Naive thymus-derived CD8-positive, alpha-beta T cell (primary cell): ENCODE results near the gene ASB8. TPM values are rescaled to one million over a fixed set of nuclear protein-coding genes. Genes with fewer than 3 reads are reported as not detected.
"Not testable (repeated sequence)": the region's sequence is repeated elsewhere in the genome, so short reads cannot be mapped to it uniquely, and the experiment has no call there.

Experiments
- ATAC-seq, 2 donors: fragments of 150-1000 bp; cut with Tn5 transposase in 1 of 2; sonication (Bioruptor Pico), chemical (Tn5 transposase) in 1 of 2; 1 replicate in 1 of 2; 2 replicates in 1 of 2; pipeline ENCODE4 v1.10.0; 2021; ENCODE audit warnings: mild to moderate bottlenecking in 2 of 2, moderate library complexity in 2 of 2
- POLR2A ChIA-PET: fragments of 350-600 bp; sonication (Branson Sonifier 250); formaldehyde crosslinking; loops from one replicate; lab custom pipeline; 2021; ENCODE audit warnings: antibody characterized with exemption; lab: Charles Lee
- DNase-seq, 10 donors: peaks; one replicate each; pipeline versions ENCODE4 v3.0.0 to v3.0.0-alpha.2; 2020 to 2022
- H3K27ac Mint-ChIP-seq, 10 donors: one replicate each; pipeline ENCODE4 v1.8.0; 2020 to 2022; ENCODE audit warnings: mild to moderate bottlenecking in 10 of 10, mixed read lengths in 10 of 10, moderate library complexity in 4 of 10, inconsistent platforms in 1 of 10
- H3K27me3 Mint-ChIP-seq, 5 donors: one replicate each; pipeline ENCODE4 v1.8.0; 2021 to 2022; ENCODE audit warnings: mixed read lengths in 5 of 5
- H3K36me3 Mint-ChIP-seq, 3 donors: one replicate each; pipeline ENCODE4 v1.8.0; 2020 to 2022; ENCODE audit warnings: mixed read lengths in 3 of 3, mild to moderate bottlenecking in 2 of 3, inconsistent platforms in 1 of 3
- H3K4me1 Mint-ChIP-seq, 4 donors: one replicate each; pipeline ENCODE4 v1.8.0; 2021 to 2022; ENCODE audit warnings: mixed read lengths in 4 of 4
- H3K4me3 Mint-ChIP-seq, 10 donors: one replicate each; pipeline ENCODE4 v1.8.0; 2020 to 2022; ENCODE audit warnings: mild to moderate bottlenecking in 10 of 10, mixed read lengths in 10 of 10, moderate library complexity in 6 of 10, inconsistent platforms in 1 of 10
- H3K9me3 Mint-ChIP-seq, 9 donors: one replicate each; pipeline ENCODE4 v1.8.0; 2020 to 2022; ENCODE audit warnings: mixed read lengths in 9 of 9, mild to moderate bottlenecking in 3 of 9, inconsistent platforms in 1 of 9, moderate library complexity in 1 of 9
- polyA plus RNA-seq, 3 donors: library from polyadenylated mRNA; unstranded; fragments of 300-500 nt; fragmentation: Illumina TruSeq; gene quantifications; one replicate each; pipeline ENCODE4 v1.2.3, GENCODE V29; 2021
- total RNA-seq, 8 experiments: library from RNA in 2 of 8; stranded (reverse) in 2 of 8; gene quantifications; one replicate each; pipeline ENCODE4 v1.2.3 and lab custom pipeline; 2021 to 2026

The ASB8 gene
- total and polyA plus RNA-seq, 5 experiments from 2014 or later: 61.2 to 81.0 (median 71.0) TPM

DNA sequence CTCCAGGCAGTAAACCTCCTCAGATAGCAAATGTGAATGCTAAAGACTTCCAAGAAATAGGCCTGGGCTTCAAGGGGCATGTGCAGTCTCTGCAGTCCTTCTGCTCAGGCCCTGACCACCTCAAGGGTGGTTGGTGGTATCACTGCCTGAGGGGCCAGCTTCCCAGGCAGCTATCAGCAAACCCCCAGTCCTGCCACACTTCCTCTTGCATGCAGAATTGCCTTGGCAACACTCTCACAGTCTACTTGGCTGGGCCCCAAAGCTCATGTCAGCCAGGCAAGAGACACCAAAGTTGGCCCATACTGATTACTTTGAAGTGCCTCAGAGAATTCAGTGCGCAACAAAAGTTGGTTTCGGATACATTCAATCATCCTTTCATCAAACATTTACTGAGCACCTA is 3.5 kb upstream of the ASB8 start:
- peak in 1 of 10 donors; percentile 18 for DNase-seq
- Mint-ChIP-seq H3K4me3 (peak overlapping the region in 4 of 10 donors; percentile 15 to 33 (median 26)), H3K27ac (peak overlapping the region in 7 of 10 donors; percentile 4 to 81 (median 64)), H3K36me3 (no peaks in the 10 kb centered on the region), H3K4me1 (peaks cover 16 to 40% (median 36%) of the 10 kb centered on the region in 4 donors), H3K9me3 (no peaks in the 10 kb centered on the region), H3K27me3 (peaks cover 4 to 7% (median 6%) of the 10 kb centered on the region in 5 donors)
- POLR2A ChIA-PET: interaction anchor here (3.3 kb wide), 1 partner anchor 54 kb away, joined by 13 read pairs; the partner anchor contains the start of gene SENP1
- no peak for ATAC-seq

- no peak for DNase-seq
- Mint-ChIP-seq H3K4me1 (peaks cover 16 to 43% (median 37%) of the 10 kb centered on the region in 4 donors), H3K27ac (peak overlapping the region in 5 of 10 donors; percentile 9 to 78 (median 56)), H3K27me3 (peaks cover 0 to 6% (median 4%) of the 10 kb centered on the region in 5 donors), H3K9me3 (no peaks in the 10 kb centered on the region), H3K36me3 (no peaks in the 10 kb centered on the region), H3K4me3 (no peak overlapping the region)
- POLR2A ChIA-PET: interaction anchor here (1.5 to 3.9 kb wide), 3 partner anchors 25 to 54 kb away, joined by 4 to 41 read pairs (median 13); partner anchors contain the start of gene SENP1
- no peak for ATAC-seq
These were observed 2.7 kb upstream of the ASB8 start for GRCh38 chr12:48160046-48160445.

- ATAC-seq (peak in 1 of 2 donors; percentile 18), DNase-seq (no peak)
- Mint-ChIP-seq H3K27me3 (peaks cover 0 to 2% (median 0%) of the 10 kb centered on the region in 5 donors), H3K27ac (peak overlapping the region; percentile 98 to 100 (median 99)), H3K4me1 (peaks cover 23 to 55% (median 52%) of the 10 kb centered on the region in 4 donors), H3K9me3 (no peaks in the 10 kb centered on the region), H3K4me3 (peak overlapping the region; percentile 93 to 99 (median 96)), H3K36me3 (peaks cover 0 to 13% (median 0%) of the 10 kb centered on the region in 3 donors)
- POLR2A ChIA-PET: interaction anchor here (0.6 to 3.9 kb wide), 16 partner anchors 12 to 558 kb away, joined by 3 to 41 read pairs (median 4); partner anchors contain the start of genes CCDC184, CCNT1, COL2A1 and RPAP3
These were observed 615 bp upstream of the ASB8 start for GRCh38 chr12:48157889-48158370.

GRCh38 chr12:48156652-48157017 is 680 bp downstream of the ASB8 start:
- POLR2A ChIA-PET: interaction anchor here (0.5 to 3.9 kb wide), 10 partner anchors 10 to 450 kb away, joined by 3 to 41 read pairs (median 6); partner anchors contain the start of genes CCDC184, RPAP3 and SENP1
- H3K27ac Mint-ChIP-seq: peak overlapping the region; percentile 98 to 100 (median 99)
- H3K4me1 Mint-ChIP-seq: peaks cover 24 to 57% (median 55%) of the 10 kb centered on the region in 4 donors
- H3K4me3 Mint-ChIP-seq: peak overlapping the region; percentile 93 to 99 (median 96)
- H3K9me3 Mint-ChIP-seq: no peaks in the 10 kb centered on the region
- no peaks in the 10 kb centered on the region for H3K27me3 Mint-ChIP-seq
- no peak for ATAC-seq
- DNase-seq: no peak
- H3K36me3 Mint-ChIP-seq: peaks cover 0 to 26% (median 0%) of the 10 kb centered on the region in 3 donors

DNA sequence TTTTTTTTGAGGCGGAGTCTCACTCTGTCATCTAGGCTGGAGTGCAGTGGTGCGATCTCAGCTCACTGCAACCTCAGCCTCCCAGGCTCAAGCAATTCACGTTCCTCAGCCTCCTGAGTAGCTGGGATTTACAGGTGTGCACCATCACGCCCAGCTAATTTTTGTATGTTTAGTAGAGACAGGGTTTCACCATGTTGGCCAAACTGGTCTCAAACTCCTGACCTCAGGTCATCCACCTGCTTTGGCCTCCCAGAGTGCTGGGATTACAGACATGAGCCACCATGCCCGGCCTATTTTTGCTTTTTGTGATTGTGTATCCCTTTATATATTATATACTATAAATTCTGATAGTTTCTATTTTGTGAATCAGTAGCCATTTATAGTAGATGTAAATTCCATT is 1.5 kb downstream of the ASB8 start:
- Mint-ChIP-seq H3K4me3 (peak overlapping the region; percentile 93 to 99 (median 96)), H3K4me1 (peaks cover 20 to 52% (median 48%) of the 10 kb centered on the region in 4 donors), H3K36me3 (peaks cover 0 to 32% (median 0%) of the 10 kb centered on the region in 3 donors), H3K27ac (peak overlapping the region in 7 of 10 donors; percentile 36 to 99 (median 98))
- not testable (repeated sequence) for ATAC-seq, H3K27me3 Mint-ChIP-seq, DNase-seq, H3K9me3 Mint-ChIP-seq
- POLR2A ChIA-PET: interaction anchor here (0.6 to 2.8 kb wide), 3 partner anchors 27 to 432 kb away, joined by 3 to 12 read pairs (median 5); partner anchors contain the start of gene CCDC184

DNA sequence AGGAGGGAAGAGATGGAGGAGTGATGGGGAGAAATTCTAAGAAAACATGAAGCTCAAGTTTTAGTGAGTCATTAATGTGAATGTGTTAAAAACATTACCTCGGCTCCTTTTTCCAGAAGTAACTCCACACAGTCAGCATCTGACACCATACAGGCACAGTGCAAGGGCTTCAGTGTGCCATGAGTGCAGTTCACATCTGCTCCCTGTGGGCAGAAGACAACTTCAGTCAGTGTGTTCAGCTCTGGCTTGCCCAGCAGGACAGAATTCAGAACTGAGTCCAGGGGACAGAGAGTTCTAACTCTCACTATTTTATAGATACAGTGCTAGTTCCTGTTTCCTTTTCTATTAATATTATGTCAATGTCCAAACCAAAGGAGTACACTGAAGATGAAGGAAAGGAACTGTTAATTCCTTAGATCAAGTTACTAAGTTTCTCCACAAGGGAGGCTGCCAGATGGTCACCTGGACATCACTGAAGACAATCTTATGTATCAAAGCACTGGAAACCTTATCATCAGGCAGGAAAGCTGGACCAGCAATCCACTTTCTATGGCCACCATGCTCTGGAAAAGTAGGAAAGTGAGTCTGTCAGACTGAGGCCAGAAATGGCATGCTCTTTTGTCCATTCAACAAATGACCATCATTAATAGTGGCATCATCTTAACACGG is 6.1 kb downstream of the ASB8 start:
- POLR2A ChIA-PET: interaction anchor here (0.6 kb wide), 1 partner anchor 13 kb away, joined by 3 read pairs; no protein-coding TSS in a partner anchor
- Mint-ChIP-seq H3K9me3 (no peaks in the 10 kb centered on the region), H3K4me1 (peaks cover 14 to 27% (median 24%) of the 10 kb centered on the region in 4 donors), H3K27me3 (no peaks in the 10 kb centered on the region), H3K4me3 (no peak overlapping the region), H3K36me3 (peaks cover 0 to 76% (median 12%) of the 10 kb centered on the region in 3 donors), H3K27ac (peak overlapping the region in 1 of 10 donors; percentile 22)
- DNase-seq (no peak), ATAC-seq (no peak)

- H3K4me3 Mint-ChIP-seq: no peak overlapping the region
- ATAC-seq (no peak), DNase-seq (no peak)
- H3K27ac Mint-ChIP-seq: peak overlapping the region in 6 of 10 donors; percentile 3 to 47 (median 24)
- peaks cover 0 to 8% (median 5%) of the 10 kb centered on the region in 4 donors for H3K4me1 Mint-ChIP-seq
- POLR2A ChIA-PET: interaction anchor here (2.0 kb wide), 1 partner anchor 11 kb away, joined by 6 read pairs; the partner anchor contains the start of gene ASB8
- peaks cover 5 to 91% (median 22%) of the 10 kb centered on the region in 3 donors for H3K36me3 Mint-ChIP-seq
- no peaks in the 10 kb centered on the region for H3K9me3 Mint-ChIP-seq
- H3K27me3 Mint-ChIP-seq: no peaks in the 10 kb centered on the region
These were observed 11.3 kb downstream of the ASB8 start for GRCh38 chr12:48145981-48146380.

DNA sequence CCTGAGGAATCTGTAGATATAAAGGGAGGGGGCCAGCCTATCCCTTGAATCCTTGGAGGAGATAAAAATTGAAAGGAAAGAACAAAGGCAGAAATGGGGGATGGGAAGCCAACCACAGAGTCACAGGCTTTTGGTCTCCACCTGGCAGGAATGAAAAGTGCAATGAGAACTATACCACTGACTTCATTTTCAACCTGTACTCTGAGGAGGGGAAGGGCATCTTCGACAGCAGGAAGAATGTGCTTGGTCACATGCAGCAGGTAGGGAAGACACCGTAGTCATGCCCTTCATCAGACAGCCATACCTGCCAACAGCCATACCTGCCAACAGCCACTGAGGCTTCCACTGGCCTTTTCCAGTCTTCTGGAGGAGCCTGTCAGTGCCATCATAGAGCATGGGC is 13.4 kb downstream of the ASB8 start:
- H3K27me3 Mint-ChIP-seq: no peaks in the 10 kb centered on the region
- H3K4me3 Mint-ChIP-seq: no peak overlapping the region
- peak overlapping the region in 5 of 10 donors; percentile 6 to 65 (median 55) for H3K27ac Mint-ChIP-seq
- POLR2A ChIA-PET: no interaction called here
- ATAC-seq (no peak), DNase-seq (no peak)
- peaks cover 5 to 73% (median 17%) of the 10 kb centered on the region in 3 donors for H3K36me3 Mint-ChIP-seq
- H3K4me1 Mint-ChIP-seq: peaks cover 0 to 6% (median 5%) of the 10 kb centered on the region in 4 donors
- no peaks in the 10 kb centered on the region for H3K9me3 Mint-ChIP-seq

GRCh38 chr12:48142818-48143674 is 14.3 kb downstream of the ASB8 start:
- Mint-ChIP-seq H3K27ac (peak overlapping the region in 2 of 10 donors; percentile 59 to 65), H3K9me3 (no peaks in the 10 kb centered on the region), H3K27me3 (no peaks in the 10 kb centered on the region), H3K4me1 (peaks cover 0 to 6% (median 4%) of the 10 kb centered on the region in 4 donors), H3K4me3 (no peak overlapping the region), H3K36me3 (peaks cover 5 to 64% (median 15%) of the 10 kb centered on the region in 3 donors)
- no peak for ATAC-seq
- no peak for DNase-seq
- POLR2A ChIA-PET: no interaction called here

GRCh38 chr12:48135027-48135426 is 22.3 kb downstream of the ASB8 start:
- Mint-ChIP-seq H3K9me3 (no peaks in the 10 kb centered on the region), H3K27ac (no peak overlapping the region), H3K4me3 (no peak overlapping the region), H3K4me1 (peaks cover 0 to 2% (median 0%) of the 10 kb centered on the region in 4 donors), H3K36me3 (peaks cover 0 to 29% (median 8%) of the 10 kb centered on the region in 3 donors), H3K27me3 (no peaks in the 10 kb centered on the region)
- DNase-seq: no peak
- no peak for ATAC-seq
- POLR2A ChIA-PET: no interaction called here

GRCh38 chr12:48132826-48133225 is 24.5 kb downstream of the ASB8 start:
- no peaks in the 10 kb centered on the region for H3K9me3 Mint-ChIP-seq
- POLR2A ChIA-PET: no interaction called here
- DNase-seq: no peak
- H3K4me3 Mint-ChIP-seq: no peak overlapping the region
- ATAC-seq: no peak
- H3K36me3 Mint-ChIP-seq: peaks cover 0 to 30% (median 8%) of the 10 kb centered on the region in 3 donors
- H3K27ac Mint-ChIP-seq: peak overlapping the region in 1 of 10 donors; percentile 69
- no peaks in the 10 kb centered on the region for H3K27me3 Mint-ChIP-seq
- H3K4me1 Mint-ChIP-seq: no peaks in the 10 kb centered on the region

DNA sequence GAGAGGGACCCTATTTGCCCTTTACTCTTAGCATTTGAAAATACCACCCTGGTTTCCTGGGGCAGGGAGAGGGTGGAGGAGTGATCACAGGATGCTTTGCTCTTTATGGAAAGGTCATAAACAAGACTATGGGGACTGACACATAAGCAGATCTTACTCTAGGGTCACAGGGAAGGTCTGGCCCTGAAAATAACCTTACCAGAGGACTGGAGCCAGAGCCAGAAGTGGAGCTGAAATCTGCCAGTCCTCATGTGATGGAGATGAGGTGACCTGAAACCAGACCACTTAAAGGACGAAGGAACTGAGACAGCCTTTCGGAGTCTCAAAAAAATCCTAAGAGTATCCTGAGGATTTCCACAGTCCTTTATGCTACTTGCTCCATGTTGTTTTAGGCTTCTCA is 25.8 kb downstream of the ASB8 start:
- Mint-ChIP-seq H3K4me3 (no peak overlapping the region), H3K4me1 (no peaks in the 10 kb centered on the region), H3K27me3 (no peaks in the 10 kb centered on the region), H3K36me3 (peaks cover 0 to 31% (median 8%) of the 10 kb centered on the region in 3 donors), H3K27ac (no peak overlapping the region), H3K9me3 (no peaks in the 10 kb centered on the region)
- POLR2A ChIA-PET: no interaction called here
- no peak for DNase-seq
- ATAC-seq: no peak
